H4 (cell line): Measurements from ENCODE around the gene RNU1-2. TPM values are rescaled to one million over a fixed set of nuclear protein-coding genes. Genes with fewer than 3 reads are reported as not detected.
"Not testable (repeated sequence)": the region's sequence is repeated elsewhere in the genome, so short reads cannot be mapped to it uniquely, and the experiment has no call there.

Source experiments
- DNase-seq: peaks from one replicate; pipeline ENCODE4 v3.0.0-alpha.2; 2015; ENCODE audit warnings: low spot score
- total RNA-seq: library from RNA; depleted of rRNA; stranded (reverse); fragments of >200 nt; shearing (Covaris generic); gene quantifications from 2 replicates; pipeline ENCODE4 v1.2.3, GENCODE V29; 2014; rRNA removed

Gene RNU1-2
- not detected in 2 replicates for total RNA-seq

GRCh38 chr1:16895598-16896315, at the start of gene RNU1-2:
Gene RNU1-2 (plus strand): TSS chr1:16895980.
- peak; percentile 99 for DNase-seq

- DNase-seq = not testable (repeated sequence)
These were observed 39.6 kb upstream of the RNU1-2 start for GRCh38 chr1:16856201-16856600.

DNA sequence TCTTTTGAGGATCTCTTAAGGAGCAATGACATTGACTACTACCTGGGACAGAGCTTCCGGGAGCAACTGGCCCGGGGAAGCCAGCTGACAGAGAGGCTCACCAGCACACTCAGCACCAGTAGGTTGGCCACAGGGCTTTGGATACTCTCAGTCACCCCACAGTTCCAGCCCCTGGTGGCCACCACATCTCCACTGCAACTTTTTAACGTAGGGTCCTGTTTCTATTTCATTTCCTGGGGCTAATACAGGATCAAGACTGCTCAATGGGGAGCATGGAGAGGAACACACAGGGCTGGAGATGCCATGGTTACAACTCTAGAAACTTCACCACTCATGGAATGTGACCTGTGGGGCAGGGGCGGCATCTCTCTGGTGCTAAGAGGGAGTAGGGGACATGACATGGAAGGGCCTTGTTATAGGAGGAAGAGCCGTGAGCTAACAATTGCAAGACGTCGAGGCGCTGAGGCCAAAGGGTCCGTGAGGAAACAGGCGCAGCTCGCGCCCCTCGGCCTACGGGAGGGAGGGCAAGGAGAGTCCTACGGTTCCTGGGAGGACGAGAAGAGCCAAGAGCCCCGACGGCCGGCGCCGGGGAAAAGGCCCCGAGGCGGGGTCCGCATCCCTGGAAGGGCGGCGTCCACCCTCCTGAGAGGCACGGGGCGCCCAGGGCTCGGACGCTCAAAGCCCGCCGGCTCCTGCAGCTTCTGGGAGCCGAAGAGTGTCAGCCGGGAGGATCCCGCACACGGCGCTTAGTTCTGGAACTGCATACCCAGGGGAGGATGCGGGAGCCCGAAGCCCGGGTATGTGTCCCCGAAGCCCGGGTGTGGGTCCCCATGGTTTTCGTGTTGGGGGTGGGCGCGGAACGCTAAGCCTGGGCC, 36.4 kb upstream of the RNU1-2 start:
- DNase-seq = not testable (repeated sequence)

DNA sequence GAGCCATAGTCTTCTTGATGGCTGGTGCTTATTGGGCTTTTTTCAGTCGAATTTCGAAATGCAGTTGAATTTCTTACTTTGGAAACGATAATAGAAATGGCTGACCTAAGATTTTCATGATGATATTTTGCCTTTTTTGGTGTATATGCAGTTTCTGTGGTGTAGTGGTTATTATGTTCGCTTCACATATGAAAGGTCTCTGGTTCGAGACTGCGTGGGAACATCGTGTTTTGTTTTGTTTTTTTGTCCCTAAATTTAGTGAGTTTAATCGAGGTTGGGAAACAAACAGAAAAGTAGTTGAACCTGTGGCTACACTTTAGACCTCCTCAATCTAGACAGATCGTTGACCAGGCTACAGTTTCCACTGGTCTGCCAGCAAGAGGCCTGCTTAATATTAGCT, 35.7 kb upstream of the RNU1-2 start:
- not testable (repeated sequence) for DNase-seq

- DNase-seq = not testable (repeated sequence)
These were observed 33.9 kb upstream of the RNU1-2 start for GRCh38 chr1:16861832-16862245.

DNA sequence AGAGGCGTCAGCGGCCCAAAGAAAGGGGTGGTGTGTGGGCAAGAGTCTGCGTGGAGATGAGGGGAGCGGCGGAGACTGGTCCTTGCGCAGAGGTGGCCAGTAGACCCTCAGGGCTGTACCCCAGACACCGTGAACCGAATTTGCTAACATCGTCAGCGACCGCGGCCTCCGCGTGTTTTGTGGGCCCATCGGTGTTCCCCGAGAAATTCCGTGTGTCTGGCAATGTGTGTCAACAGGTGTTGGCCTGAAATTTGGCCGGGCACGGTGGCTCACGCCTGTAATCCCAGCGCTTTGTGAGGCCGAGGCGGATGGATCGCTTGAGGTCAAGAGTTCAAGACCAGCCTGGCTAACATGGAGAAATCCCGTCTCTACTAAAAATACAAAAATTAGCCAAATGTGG, 33.4 kb upstream of the RNU1-2 start:
- DNase-seq = not testable (repeated sequence)

GRCh38 chr1:16863024-16863423, 32.8 kb upstream of the RNU1-2 start:
- not testable (repeated sequence) for DNase-seq

DNA sequence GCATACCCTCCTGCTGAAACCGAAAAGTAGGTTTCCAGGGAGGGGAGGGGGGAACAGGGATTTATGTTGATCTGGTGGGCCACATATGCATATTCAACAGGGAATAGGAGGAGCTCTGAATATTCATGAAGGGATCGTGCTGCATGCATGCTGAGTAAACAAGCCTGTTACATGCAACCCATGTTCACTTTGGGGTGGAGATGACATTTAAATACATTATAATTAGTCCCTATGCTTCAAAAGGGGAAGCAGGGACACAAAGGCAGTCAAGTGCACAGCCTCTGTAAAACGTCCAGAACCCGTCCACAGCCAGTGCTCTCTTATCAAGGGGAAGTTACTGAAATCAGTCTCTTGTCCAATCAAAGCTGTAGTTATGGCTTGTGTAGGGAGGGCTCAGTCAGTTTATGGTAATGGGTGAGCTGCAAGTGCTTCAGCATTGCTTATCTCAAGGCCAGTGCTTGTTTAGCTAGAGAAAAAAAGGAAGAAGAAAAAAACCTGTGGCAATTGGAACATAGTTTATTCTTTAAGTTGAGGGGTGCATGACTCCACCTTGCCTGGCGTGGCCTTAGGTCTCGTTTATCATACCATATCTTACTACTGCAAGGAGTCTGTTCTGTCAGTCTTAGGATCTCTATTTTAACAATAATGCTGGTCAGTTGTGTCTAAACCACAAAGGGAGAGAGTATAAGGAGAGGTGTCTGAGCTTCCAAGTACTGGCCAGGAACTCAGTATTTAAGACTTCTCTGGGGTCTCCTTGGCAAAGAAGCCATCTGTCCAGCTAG, 28.7 kb upstream of the RNU1-2 start:
- not testable (repeated sequence) for DNase-seq

DNA sequence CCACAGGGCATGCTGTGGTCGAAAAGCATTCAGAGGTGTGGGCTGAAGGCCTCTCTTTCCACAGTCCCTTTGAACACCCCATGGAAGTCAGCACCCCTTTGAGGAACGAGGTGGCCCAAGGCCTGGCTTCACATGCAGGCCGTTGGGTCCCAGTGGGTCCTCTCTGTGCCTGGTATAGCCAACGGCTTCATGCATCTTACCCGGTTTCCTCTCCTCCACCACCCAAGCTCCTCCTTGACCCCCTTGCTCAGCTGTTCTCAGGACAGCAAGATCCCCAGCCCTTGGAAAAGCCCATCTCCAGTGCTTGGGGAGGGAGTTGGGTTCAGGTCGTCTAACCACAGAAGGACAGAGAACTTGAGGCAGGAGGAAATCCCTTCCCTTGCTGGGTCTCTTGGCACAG, 27.0 kb upstream of the RNU1-2 start:
- not testable (repeated sequence) for DNase-seq

GRCh38 chr1:16869996-16870395, 25.8 kb upstream of the RNU1-2 start:
- not testable (repeated sequence) for DNase-seq

- not testable (repeated sequence) for DNase-seq
These were observed 24.6 kb upstream of the RNU1-2 start for GRCh38 chr1:16871171-16871570.

DNA sequence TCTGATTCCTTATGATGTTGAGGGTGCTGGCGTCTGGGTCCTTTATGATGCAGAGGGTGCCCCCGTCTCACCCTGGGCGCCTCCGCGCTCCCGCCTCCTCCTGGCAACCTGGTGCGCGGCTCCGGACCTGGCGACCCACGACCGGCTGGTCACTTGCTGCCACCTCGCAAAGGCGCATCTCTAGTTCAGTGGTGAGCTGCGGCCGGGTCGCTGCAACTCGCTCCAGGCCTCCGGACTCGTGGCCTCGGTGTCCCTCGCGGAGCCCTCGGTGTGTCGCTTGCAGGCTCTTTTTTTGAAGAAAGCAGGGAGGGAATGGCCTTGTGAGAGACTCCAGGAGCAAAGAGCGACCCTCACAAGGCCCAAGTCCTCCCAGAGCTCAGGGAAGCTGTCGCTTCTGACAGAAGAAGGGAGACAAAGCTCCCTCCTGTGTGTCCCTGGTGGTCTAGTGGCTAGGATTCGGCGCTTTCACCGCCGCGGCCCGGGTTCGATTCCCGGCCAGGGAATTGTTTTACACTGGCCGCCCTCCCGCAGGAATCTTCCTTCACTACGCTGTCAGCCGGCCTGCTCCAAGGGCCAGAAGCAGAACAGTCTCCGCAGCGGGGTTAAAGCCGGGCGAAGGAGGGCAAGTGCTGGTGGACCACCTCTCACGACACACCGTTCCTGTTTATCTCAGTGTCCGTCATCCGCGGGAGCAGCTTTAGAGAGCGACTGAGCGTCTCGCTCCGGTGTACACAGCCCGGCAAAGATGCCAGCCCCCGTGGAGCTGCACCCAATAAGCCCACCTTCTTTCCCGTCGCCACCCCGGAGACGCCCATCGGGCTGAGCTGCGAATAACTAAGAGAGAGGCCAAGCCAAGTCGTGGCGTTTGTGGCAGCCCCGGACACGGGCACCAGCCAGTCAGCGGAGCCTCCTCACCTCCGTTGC, 23.4 kb upstream of the RNU1-2 start:
- peak; percentile 12 for DNase-seq

- not testable (repeated sequence) for DNase-seq
These were observed 22.5 kb upstream of the RNU1-2 start for GRCh38 chr1:16873076-16873879.

GRCh38 chr1:16874968-16875765, 20.6 kb upstream of the RNU1-2 start:
- not testable (repeated sequence) for DNase-seq

- DNase-seq = not testable (repeated sequence)
These were observed 14.0 kb upstream of the RNU1-2 start for GRCh38 chr1:16881742-16882141.

DNA sequence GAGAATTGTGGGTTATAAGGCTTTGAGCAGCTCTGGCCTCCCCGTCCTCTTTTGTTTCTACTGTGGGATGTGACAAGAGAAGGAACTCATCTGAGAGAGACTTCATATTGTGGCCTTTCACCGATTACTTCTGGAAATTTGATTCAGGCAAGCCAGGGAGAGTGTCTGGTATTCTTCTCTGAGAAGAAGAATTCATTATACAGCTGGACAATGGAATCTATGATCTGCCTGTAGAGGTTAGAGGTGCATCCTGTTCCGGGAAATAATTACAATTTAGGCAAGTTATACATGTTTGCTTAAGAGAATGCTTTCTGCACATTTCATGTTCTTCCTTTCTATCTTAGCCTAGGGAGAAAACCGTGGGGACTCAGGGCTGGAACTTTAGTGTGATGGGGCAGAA, 12.8 kb upstream of the RNU1-2 start:
- DNase-seq = no peak

DNA sequence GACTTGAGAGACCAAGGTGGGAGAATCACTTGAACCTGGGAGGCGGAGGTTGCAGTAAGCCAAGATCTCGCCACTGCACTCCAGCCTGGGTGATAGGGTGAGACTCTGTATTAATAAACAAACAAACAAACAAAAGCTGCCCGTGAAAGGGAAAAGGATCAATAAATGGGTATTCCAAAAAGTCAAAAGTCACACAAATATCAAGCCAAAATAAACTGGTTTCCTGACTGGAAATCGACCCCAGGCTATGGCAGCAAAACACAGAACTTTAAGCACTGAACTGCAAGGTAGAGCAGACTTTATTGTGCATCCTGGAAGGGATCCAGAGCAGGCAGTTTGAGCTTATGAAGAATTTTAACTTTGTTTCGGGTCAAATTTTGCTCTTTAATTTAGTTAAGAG, 11.3 kb upstream of the RNU1-2 start:
- DNase-seq = not testable (repeated sequence)

DNA sequence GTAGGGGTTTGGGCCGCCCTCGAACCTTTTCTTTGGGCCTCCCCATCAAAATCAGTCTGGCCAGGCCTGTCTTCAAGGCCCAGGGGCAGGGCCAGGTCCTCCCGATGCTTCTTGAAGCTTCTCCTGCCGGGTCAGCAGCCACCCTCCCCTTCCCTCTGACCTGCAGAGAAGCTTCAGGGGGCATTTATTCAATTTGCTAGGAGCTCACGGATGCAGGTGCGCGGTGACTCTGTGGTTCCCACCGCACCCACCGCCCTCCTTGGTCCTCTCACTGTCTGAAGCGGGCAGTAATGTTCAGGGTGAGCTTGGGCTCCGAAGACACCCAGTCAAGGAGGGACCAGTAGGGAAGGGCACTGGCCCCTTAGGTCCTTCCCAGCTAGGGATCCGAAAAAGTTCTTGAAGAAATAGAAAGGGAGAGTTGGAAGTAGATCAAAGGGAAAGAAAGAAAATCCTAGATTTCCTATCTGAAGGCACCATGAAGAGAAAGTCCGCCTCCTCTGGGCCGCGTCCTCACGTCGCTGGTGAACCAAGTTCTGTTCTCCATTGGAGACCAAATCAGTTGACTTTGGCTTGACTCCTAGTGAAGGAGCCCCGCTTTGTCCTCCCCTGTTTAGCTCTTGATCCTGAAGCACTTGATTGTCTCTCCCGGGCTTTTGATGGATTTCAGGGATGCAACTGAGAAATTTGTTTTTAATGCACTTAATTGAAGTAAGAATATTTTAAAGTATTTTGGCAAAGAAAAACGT, 8.7 kb upstream of the RNU1-2 start:
- no peak for DNase-seq
